HepG2 (cell line): ENCODE results near the gene DPH2. TPM values are rescaled to one million over a fixed set of nuclear protein-coding genes. Genes with fewer than 3 reads are reported as not detected.

Experiments
- CC2D1A ChIP-seq: sonication (generic); formaldehyde crosslinking; IDR thresholded peaks from 2 replicates; pipeline ENCODE4 v1.8.1; 2023; ENCODE audit warnings: mild to moderate bottlenecking, missing genetic modification reagents
- ETV5 ChIP-seq: IDR thresholded peaks from 2 replicates; pipeline ENCODE4 v1.6.1; 2018; ENCODE audit warnings: missing biosample characterization, missing genetic modification reagents, inconsistent platforms, borderline replicate concordance
- HIVEP1 ChIP-seq: sonication (generic); formaldehyde crosslinking; IDR thresholded peaks from 2 replicates; pipeline ENCODE4 v1.4.0; 2020; ENCODE audit warnings: mild to moderate bottlenecking, missing genetic modification reagents
- HNRNPL ChIP-seq: fragments of 200-400 bp; formaldehyde crosslinking; IDR thresholded peaks from 2 replicates; pipeline ENCODE4 v1.6.1; 2017; ENCODE audit warnings: mild to moderate bottlenecking, low read depth, low read length
- JUNB ChIP-seq: sonication (generic); formaldehyde crosslinking; IDR thresholded peaks from 2 replicates; pipeline ENCODE4 v1.8.0; 2022; ENCODE audit warnings: missing genetic modification reagents, mild to moderate bottlenecking, borderline replicate concordance
- KDM5A ChIP-seq: fragments of 200-600 bp; sonication (generic); IDR thresholded peaks from 2 replicates; pipeline ENCODE4 v1.7.0; 2018; ENCODE audit warnings: antibody characterized with exemption, mild to moderate bottlenecking, low read length, borderline replicate concordance
- KDM5B ChIP-seq: sonication (generic); formaldehyde crosslinking; IDR thresholded peaks from 2 replicates; pipeline ENCODE4 v1.4.0; 2020; ENCODE audit warnings: missing genetic modification reagents, mild to moderate bottlenecking, borderline replicate concordance
- KLF16 ChIP-seq, 2 experiments: sonication (generic) in 1 of 2; formaldehyde crosslinking in 1 of 2; IDR thresholded peaks; 2 replicates each; pipeline versions ENCODE4 v1.6.1 to v1.8.0; 2016 to 2023; ENCODE audit warnings: missing genetic modification reagents in 2 of 2, missing compliant biosample characterization in 1 of 2
- MED1 ChIP-seq: sonication (generic); formaldehyde crosslinking; IDR thresholded peaks from 2 replicates; pipeline ENCODE4 v1.4.0; 2020; ENCODE audit warnings: missing genetic modification reagents
- MEF2D ChIP-seq: sonication (generic); formaldehyde crosslinking; IDR thresholded peaks from 2 replicates; pipeline ENCODE4 v1.5.1; 2020; ENCODE audit warnings: mild to moderate bottlenecking, missing genetic modification reagents
- PAF1 ChIP-seq: IDR thresholded peaks from 2 replicates; pipeline ENCODE4 v1.6.1; 2016; ENCODE audit warnings: missing genetic modification reagents, missing compliant biosample characterization
- PITX1 ChIP-seq: sonication (generic); formaldehyde crosslinking; IDR thresholded peaks from 2 replicates; pipeline ENCODE4 v1.5.1; 2020; ENCODE audit warnings: mild to moderate bottlenecking, missing genetic modification reagents
- RAD21 ChIP-seq: fragments of 450-650 bp; formaldehyde crosslinking; IDR thresholded peaks from 2 replicates; pipeline ENCODE4 v1.5.0; 2020; ENCODE audit warnings: mild to moderate bottlenecking
- TARDBP ChIP-seq: sonication (generic); formaldehyde crosslinking; IDR thresholded peaks from 2 replicates; pipeline ENCODE4 v1.8.0; 2022; ENCODE audit warnings: mild to moderate bottlenecking, missing genetic modification reagents
- TFDP2 ChIP-seq: sonication (generic); formaldehyde crosslinking; IDR thresholded peaks from 2 replicates; pipeline ENCODE4 v1.4.0; 2020; ENCODE audit warnings: missing genetic modification reagents
- ZFYVE20 ChIP-seq: sonication (generic); formaldehyde crosslinking; IDR thresholded peaks from 2 replicates; pipeline ENCODE4 v1.8.0; 2023; ENCODE audit warnings: low read depth, mild to moderate bottlenecking, moderate library complexity, missing genetic modification reagents, borderline replicate concordance
- ZNF256 ChIP-seq: sonication (generic); formaldehyde crosslinking; conservative IDR thresholded peaks from 2 replicates; pipeline ENCODE4 v1.4.0; 2020; ENCODE audit warnings: missing genetic modification reagents
- ZNF33B ChIP-seq: sonication (generic); formaldehyde crosslinking; IDR thresholded peaks from 2 replicates; pipeline ENCODE4 v1.5.1; 2020; ENCODE audit warnings: mild to moderate bottlenecking, missing genetic modification reagents
- polyA plus RNA-seq, 8 experiments: library from polyadenylated mRNA; depleted of rRNA in 3 of 8; stranded (reverse) in 7 of 8; unstranded in 1 of 8; fragments of >200 nt; fragmentation: Illumina TruSeq in 4 of 8; extraction: Trizol in 4 of 8; gene quantifications; 2 replicates each; pipeline versions ENCODE4 v1.2.1 to v1.2.3, GENCODE V29; 2011 to 2016; ENCODE audit warnings: low read depth in 4 of 8, missing spikeins in 1 of 8, mixed read lengths in 1 of 8; ENCODE audit not compliant: insufficient read depth in 1 of 8
- total RNA-seq, 5 experiments: library from RNA; depleted of rRNA; stranded (reverse); fragments of >200 nt; fragmentation: Illumina TruSeq; extraction: Trizol; gene quantifications; 2 replicates each; pipeline ENCODE4 v1.2.3, GENCODE V29; 2016; ENCODE audit warnings: low read depth in 1 of 5
- TF ChIP-seq, protein P1 (sequence below): sonication (generic); formaldehyde crosslinking; IDR thresholded peaks from 2 replicates; pipeline ENCODE4 v1.8.1; 2023; ENCODE audit warnings: mild to moderate bottlenecking, missing genetic modification reagents
- TF ChIP-seq, protein P2 (sequence below): sonication (generic); formaldehyde crosslinking; IDR thresholded peaks from 2 replicates; pipeline ENCODE4 v1.8.0; 2022; ENCODE audit warnings: mild to moderate bottlenecking, missing genetic modification reagents, moderate library complexity
- TF ChIP-seq, protein P3 (sequence below): IDR thresholded peaks from 2 replicates; pipeline ENCODE4 v1.6.1; 2016
- TF ChIP-seq, protein P4 (sequence below): sonication (generic); formaldehyde crosslinking; IDR thresholded peaks from 2 replicates; pipeline ENCODE4 v1.4.0; 2020; ENCODE audit warnings: mild to moderate bottlenecking, missing genetic modification reagents
- TF ChIP-seq, protein P5 (sequence below): IDR thresholded peaks from 2 replicates; pipeline ENCODE4 v1.6.1; 2016; ENCODE audit warnings: missing compliant biosample characterization, missing genetic modification reagents, borderline replicate concordance

DPH2 gene
- total and polyA plus RNA-seq, 2 of the 13 experiments (the other 11 are each of a cell fraction or from before 2014, with no cell fraction given) = 32.2 to 38.3 TPM

DNA sequence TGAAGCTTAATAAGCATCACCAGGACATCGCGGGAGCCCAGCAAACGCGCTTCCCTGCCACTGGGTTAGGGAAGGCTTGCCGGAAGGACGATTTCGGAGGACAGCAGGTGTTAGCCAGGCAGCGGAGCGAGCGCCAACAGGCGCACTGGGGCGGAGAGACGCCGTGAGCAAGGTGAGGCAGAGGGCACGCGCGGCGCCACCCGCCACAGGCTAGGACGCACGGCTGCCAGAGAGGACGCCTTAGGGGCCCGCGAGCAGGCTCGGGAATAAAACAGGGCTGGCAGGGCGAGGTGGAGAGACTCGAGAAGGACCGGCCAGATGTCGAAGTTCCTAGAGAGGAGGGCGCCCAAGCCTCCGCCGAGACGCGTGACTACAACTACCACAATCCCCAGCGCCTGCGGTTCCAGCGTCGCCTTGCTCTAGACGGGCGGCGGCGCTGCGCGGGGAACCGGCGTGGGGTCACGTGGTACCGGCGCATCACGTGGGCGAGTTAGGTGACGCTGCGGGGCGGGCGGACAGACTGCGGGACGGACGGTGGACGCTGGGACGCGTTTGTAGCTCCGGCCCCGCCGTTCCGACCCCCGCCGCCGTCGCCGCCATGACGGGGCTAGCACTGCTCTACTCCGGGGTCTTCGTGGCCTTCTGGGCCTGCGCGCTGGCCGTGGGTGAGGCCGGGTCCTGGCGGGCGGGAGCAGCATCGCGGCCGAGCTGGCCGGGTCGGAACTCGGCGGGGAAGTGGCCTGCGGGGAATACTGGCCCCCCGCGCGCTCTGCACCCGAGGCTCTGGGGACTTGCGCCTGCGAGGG, 4.8 kb downstream of the DPH2 start, which contains the start of gene ATP6V0B (continued):
- TF ChIP-seq ZFYVE20 (CRISPR knock-in tag) = no peak
- TF ChIP-seq ZNF256 = no peak
- TF ChIP-seq PITX1 (CRISPR knock-in tag) = no peak; the same call in 1 of the 2 replicates
- peak; percentile 86 for TF ChIP-seq TFDP2 (CRISPR knock-in tag)
- TF ChIP-seq MED1 (CRISPR knock-in tag) = peak; percentile 47; the same call in 1 of the 2 replicates
- no peak for TF ChIP-seq PAF1
- TF ChIP-seq, protein P1, sequence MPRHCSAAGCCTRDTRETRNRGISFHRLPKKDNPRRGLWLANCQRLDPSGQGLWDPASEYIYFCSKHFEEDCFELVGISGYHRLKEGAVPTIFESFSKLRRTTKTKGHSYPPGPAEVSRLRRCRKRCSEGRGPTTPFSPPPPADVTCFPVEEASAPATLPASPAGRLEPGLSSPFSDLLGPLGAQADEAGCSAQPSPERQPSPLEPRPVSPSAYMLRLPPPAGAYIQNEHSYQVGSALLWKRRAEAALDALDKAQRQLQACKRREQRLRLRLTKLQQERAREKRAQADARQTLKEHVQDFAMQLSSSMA (CRISPR knock-in tag) = no peak
- TF ChIP-seq, protein P2, sequence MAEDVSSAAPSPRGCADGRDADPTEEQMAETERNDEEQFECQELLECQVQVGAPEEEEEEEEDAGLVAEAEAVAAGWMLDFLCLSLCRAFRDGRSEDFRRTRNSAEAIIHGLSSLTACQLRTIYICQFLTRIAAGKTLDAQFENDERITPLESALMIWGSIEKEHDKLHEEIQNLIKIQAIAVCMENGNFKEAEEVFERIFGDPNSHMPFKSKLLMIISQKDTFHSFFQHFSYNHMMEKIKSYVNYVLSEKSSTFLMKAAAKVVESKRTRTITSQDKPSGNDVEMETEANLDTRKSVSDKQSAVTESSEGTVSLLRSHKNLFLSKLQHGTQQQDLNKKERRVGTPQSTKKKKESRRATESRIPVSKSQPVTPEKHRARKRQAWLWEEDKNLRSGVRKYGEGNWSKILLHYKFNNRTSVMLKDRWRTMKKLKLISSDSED (CRISPR knock-in tag) = no peak
- no peak; the same call in 1 of the 2 replicates for TF ChIP-seq KDM5A
- no peak for TF ChIP-seq ZNF33B
- TF ChIP-seq ETV5 (CRISPR knock-in tag) = no peak; the same call in 1 of the 2 replicates
- TF ChIP-seq, protein P3, sequence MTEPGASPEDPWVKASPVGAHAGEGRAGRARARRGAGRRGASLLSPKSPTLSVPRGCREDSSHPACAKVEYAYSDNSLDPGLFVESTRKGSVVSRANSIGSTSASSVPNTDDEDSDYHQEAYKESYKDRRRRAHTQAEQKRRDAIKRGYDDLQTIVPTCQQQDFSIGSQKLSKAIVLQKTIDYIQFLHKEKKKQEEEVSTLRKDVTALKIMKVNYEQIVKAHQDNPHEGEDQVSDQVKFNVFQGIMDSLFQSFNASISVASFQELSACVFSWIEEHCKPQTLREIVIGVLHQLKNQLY (CRISPR knock-in tag) = no peak; the same call in 1 of the 2 replicates
- TF ChIP-seq HIVEP1 (CRISPR knock-in tag) = peak; percentile 71; the same call in 1 of the 2 replicates
- TF ChIP-seq TARDBP = 0 out of 2 replicates have a peak, but pooled peaks have one; percentile 35
- TF ChIP-seq CC2D1A (CRISPR knock-in tag) = no peak
- TF ChIP-seq, protein P4, sequence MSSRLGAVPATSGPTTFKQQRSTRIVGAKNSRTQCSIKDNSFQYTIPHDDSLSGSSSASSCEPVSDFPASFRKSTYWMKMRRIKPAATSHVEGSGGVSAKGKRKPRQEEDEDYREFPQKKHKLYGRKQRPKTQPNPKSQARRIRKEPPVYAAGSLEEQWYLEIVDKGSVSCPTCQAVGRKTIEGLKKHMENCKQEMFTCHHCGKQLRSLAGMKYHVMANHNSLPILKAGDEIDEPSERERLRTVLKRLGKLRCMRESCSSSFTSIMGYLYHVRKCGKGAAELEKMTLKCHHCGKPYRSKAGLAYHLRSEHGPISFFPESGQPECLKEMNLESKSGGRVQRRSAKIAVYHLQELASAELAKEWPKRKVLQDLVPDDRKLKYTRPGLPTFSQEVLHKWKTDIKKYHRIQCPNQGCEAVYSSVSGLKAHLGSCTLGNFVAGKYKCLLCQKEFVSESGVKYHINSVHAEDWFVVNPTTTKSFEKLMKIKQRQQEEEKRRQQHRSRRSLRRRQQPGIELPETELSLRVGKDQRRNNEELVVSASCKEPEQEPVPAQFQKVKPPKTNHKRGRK (CRISPR knock-in tag) = no peak
- TF ChIP-seq HNRNPL = 0 out of 2 replicates have a peak, but pooled peaks have one; percentile 39
- no peak for TF ChIP-seq JUNB
- no peak for TF ChIP-seq KDM5B (CRISPR knock-in tag)
- TF ChIP-seq KLF16 (CRISPR knock-in tag; IDR thresholded peaks at IDR 0.05) = peak; percentile 74 to 77; a peak in 2 of 4 replicates
- TF ChIP-seq MEF2D (CRISPR knock-in tag) = no peak
- TF ChIP-seq, protein P5, sequence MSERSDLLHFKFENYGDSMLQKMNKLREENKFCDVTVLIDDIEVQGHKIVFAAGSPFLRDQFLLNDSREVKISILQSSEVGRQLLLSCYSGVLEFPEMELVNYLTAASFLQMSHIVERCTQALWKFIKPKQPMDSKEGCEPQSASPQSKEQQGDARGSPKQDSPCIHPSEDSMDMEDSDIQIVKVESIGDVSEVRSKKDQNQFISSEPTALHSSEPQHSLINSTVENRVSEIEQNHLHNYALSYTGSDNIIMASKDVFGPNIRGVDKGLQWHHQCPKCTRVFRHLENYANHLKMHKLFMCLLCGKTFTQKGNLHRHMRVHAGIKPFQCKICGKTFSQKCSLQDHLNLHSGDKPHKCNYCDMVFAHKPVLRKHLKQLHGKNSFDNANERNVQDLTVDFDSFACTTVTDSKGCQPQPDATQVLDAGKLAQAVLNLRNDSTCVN (CRISPR knock-in tag) = peak; percentile 71
- no peak; the same call in 1 of the 2 replicates for TF ChIP-seq RAD21 (CRISPR knock-in tag)
